ENCODE measurements around the gene ADAP1.

GRCh38 chr7:988426-988911, 34.0 kb upstream of the ADAP1 start:
- TF ChIP-seq TBP (IDR thresholded peaks at IDR 0.05; ENCODE audit: low read depth, low read length) = no peak
- TF ChIP-seq SAP30 (IDR thresholded peaks at IDR 0.05; ENCODE audit: insufficient read depth, insufficient replicate concordance, low read length) = no peak
- no peak for TF ChIP-seq BRCA1 (IDR thresholded peaks at IDR 0.05; ENCODE audit: low read depth, low read length)
- no peak for TF ChIP-seq SIRT6 (IDR thresholded peaks at IDR 0.05; ENCODE audit: low read length)
- TF ChIP-seq CTCF (IDR thresholded peaks at IDR 0.05; ENCODE audit: control extremely low read depth in 1 of 3, insufficient read depth in 1 of 3, low read depth in 1 of 3, low read length in 3 of 3) = no peak
- TF ChIP-seq EP300 (IDR thresholded peaks at IDR 0.05; ENCODE audit: borderline replicate concordance in 1 of 2, low read depth in 2 of 2, low read length in 2 of 2) = no peak
- no peak for TF ChIP-seq E2F6 (IDR thresholded peaks at IDR 0.05)
- TF ChIP-seq NRF1 (IDR thresholded peaks at IDR 0.05; ENCODE audit: low read depth, low read length) = no peak
- TF ChIP-seq POLR2A (IDR thresholded peaks at IDR 0.05; ENCODE audit: control extremely low read depth in 1 of 2, low read depth in 2 of 2, low read length in 2 of 2) = no peak
